NT2/D1 (cell line): Measurements from ENCODE around the gene RUNX1.

ENCODE experiments used
- SUZ12 ChIP-seq: IDR thresholded peaks from 2 replicates; pipeline ENCODE4 v1.6.1; 2011; ENCODE audit not compliant: insufficient read length, insufficient read depth; ENCODE audit errors: extremely low read depth
- YY1 ChIP-seq: IDR thresholded peaks from 2 replicates; pipeline ENCODE4 v1.6.1; 2011; ENCODE audit not compliant: insufficient read length, insufficient read depth
- ZNF274 ChIP-seq: IDR thresholded peaks from 2 replicates; pipeline ENCODE4 v1.6.1; 2011; ENCODE audit warnings: mild to moderate bottlenecking, low read depth, low read length

DNA sequence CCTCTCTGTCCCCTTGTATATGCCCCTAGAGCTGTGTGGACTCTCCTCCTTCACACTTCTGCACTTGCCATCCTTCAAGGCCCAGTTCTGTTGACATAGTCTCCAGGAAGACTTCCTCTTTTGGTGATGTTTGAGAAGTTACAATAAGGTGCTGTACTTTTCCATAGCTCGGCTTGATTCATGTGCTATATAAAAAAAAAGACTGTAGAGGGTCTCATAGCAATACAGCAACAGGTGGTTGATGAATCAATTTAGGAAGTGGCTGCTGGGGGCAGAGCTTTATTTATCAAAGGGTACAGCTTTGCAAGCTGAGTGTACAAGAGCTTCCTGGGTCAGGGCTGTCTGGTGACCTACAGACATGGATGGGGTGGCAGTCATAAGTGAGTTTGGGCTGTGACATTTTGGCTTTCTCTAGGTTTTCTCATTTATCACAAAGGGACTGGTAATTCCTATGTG is 102.7 kb downstream of the RUNX1 start:
- TF ChIP-seq YY1 (no peak), ZNF274 (no peak), SUZ12 (no peak)
